Memory B cell (primary cell): ENCODE results near the gene PTGES.
"Not testable (repeated sequence)": the region's sequence is repeated elsewhere in the genome, so short reads cannot be mapped to it uniquely, and the experiment has no call there.

ENCODE experiments used
- ATAC-seq: fragments of 150-1000 bp; cut with Tn5 transposase; 2 replicates; pipeline ENCODE4 v1.10.0; 2021; ENCODE audit warnings: low read depth, mild to moderate bottlenecking, moderate library complexity
- DNase-seq, 2 donors: peaks; one replicate each; pipeline ENCODE4 v3.0.0; 2022; ENCODE audit warnings: low spot score in 2 of 2
- H3K27ac Mint-ChIP-seq: one replicate; pipeline ENCODE4 v1.8.0; 2022; ENCODE audit warnings: mild to moderate bottlenecking, moderate library complexity, mixed read lengths
- H3K27me3 Mint-ChIP-seq: one replicate; pipeline ENCODE4 v1.8.0; 2022; ENCODE audit warnings: mixed read lengths
- H3K36me3 Mint-ChIP-seq: one replicate; pipeline ENCODE4 v1.8.0; 2022; ENCODE audit warnings: mild to moderate bottlenecking, mixed read lengths
- H3K4me1 Mint-ChIP-seq: one replicate; pipeline ENCODE4 v1.8.0; 2022; ENCODE audit warnings: mixed read lengths
- H3K4me3 Mint-ChIP-seq: one replicate; pipeline ENCODE4 v1.8.0; 2022; ENCODE audit warnings: mild to moderate bottlenecking, moderate library complexity, mixed read lengths
- H3K9me3 Mint-ChIP-seq: one replicate; pipeline ENCODE4 v1.8.0; 2022; ENCODE audit warnings: mixed read lengths

PTGES gene, protein sequence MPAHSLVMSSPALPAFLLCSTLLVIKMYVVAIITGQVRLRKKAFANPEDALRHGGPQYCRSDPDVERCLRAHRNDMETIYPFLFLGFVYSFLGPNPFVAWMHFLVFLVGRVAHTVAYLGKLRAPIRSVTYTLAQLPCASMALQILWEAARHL

DNA sequence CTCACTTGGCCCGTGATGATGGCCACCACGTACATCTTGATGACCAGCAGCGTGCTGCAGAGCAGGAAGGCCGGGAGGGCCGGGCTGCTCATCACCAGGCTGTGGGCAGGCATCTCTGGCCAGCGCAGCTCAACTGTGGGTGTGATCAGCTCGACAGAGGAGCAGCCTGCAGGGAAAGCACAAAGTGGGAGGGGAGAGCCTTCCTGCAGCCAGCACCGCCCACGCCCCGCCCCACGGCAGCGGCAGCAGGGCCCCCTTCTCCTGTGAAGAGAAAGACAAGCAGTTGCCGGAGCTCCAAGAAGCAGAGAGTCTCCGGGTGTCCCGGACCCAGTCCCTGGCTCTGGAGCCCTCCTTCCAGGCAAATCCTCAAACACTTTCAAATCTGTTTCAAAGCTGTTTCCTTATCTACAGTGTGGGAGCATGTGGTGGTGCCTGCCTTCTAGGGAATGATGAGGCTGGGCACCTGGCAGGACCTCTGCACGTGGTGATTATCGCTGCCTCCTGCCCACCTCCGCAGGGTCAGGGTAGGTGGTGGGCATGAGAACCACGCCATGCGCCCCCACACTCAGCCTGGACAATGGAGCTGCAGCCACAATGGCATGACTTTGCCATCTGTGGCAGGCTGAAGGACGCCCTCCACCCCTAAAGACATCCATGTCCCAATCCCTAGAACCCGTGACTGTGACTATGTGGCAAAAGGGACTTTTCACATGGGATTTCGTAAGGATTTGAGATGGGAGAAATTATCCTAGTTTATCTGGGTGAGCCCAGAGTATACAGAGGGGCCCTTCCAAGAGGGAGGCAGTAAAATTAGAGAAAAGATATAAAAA lies at the start of gene PTGES:
TSS of gene PTGES (minus strand) at position 143 of the 830 bp plus-strand sequence. CDS start at position 113, 30 bp downstream.
- DNase-seq (no peak), ATAC-seq (peak; percentile 63)
- H3K4me3 Mint-ChIP-seq = no peak within 1 kb of the TSS
- peaks cover 2% of the 10 kb centered on the region for H3K36me3 Mint-ChIP-seq
- no peak within 1 kb of the TSS for H3K27ac Mint-ChIP-seq
- H3K27me3 Mint-ChIP-seq = peaks cover 7% of the 10 kb centered on the region
- no peaks in the 10 kb centered on the region for H3K9me3 Mint-ChIP-seq
- H3K4me1 Mint-ChIP-seq = peaks cover 11% of the 10 kb centered on the region

DNA sequence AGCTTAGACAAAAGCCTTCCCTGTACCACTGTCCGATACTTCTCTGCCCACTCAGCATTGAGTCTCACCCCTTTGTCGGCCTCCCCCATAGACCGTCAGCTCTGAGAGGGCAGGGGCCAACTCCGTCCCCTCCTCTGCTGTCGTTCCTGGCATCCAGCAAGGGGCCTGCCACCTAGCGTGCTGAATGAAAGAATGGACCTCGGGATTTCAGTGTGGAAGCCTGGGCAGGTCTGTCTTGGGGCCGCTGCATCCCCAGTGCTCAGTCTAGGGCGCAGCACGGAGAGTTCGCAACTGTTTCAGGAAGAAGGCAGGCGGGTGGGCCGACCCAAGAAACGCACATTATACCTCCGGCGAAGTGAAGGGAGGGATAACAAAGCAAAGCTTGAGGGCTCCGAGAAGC lies 48.7 kb upstream of the PTGES start:
- no peaks in the 10 kb centered on the region for H3K36me3 Mint-ChIP-seq
- peaks cover 5% of the 10 kb centered on the region for H3K4me1 Mint-ChIP-seq
- ATAC-seq (no peak), DNase-seq (no peak)
- no peak overlapping the region for H3K27ac Mint-ChIP-seq
- no peaks in the 10 kb centered on the region for H3K9me3 Mint-ChIP-seq
- no peaks in the 10 kb centered on the region for H3K27me3 Mint-ChIP-seq
- H3K4me3 Mint-ChIP-seq = peak overlapping the region; percentile 66

DNA sequence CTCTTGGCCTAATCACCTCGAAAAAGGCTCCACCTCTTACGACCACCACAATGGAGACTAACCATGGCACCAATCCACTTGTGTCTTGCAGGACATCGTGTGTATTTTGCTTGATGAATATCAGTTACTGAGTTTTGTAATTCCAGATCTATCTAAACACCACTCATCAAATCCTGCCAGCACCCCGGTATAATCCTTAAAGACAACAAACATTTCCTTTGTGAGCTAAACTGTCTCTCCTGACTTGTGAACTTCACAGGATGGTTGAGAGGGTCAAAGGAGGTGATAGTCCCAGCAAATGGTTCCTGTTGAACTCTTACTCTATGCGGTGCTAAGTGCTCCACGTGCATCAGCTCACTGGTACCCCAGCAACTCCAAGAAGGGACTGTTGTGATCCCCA lies 46.1 kb upstream of the PTGES start:
- no peak overlapping the region for H3K27ac Mint-ChIP-seq

DNA sequence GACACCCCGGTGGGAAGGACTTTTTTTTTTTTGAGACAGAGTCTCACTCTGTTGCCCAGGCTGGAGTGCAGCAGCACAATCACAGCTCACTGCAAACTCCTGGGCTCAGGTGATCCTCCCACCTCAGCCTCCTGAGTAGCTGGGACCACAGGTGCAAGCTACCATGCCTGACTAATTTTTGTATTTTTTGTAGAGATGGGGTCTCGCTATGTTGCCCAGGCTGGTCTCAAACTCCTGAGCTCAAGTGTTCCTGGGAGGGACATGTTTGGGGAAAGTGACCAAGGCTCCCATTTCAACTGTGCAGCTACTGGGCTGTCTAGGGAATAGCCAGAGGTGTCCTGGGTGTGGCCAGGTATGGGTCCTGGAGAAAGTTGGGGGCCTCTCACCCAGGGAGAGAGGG lies 43.2 kb upstream of the PTGES start:
- ATAC-seq, H3K4me3 Mint-ChIP-seq, DNase-seq, H3K36me3 Mint-ChIP-seq, H3K4me1 Mint-ChIP-seq, H3K9me3 Mint-ChIP-seq, H3K27ac Mint-ChIP-seq, H3K27me3 Mint-ChIP-seq: not testable (repeated sequence)

More for the DNA sequence above, 46.1 kb upstream of the PTGES start:
- Mint-ChIP-seq H3K36me3 (no peaks in the 10 kb centered on the region), H3K4me3 (no peak overlapping the region), H3K4me1 (no peaks in the 10 kb centered on the region), H3K9me3 (no peaks in the 10 kb centered on the region), H3K27me3 (peaks cover 8% of the 10 kb centered on the region)
- DNase-seq (no peak), ATAC-seq (no peak)

DNA sequence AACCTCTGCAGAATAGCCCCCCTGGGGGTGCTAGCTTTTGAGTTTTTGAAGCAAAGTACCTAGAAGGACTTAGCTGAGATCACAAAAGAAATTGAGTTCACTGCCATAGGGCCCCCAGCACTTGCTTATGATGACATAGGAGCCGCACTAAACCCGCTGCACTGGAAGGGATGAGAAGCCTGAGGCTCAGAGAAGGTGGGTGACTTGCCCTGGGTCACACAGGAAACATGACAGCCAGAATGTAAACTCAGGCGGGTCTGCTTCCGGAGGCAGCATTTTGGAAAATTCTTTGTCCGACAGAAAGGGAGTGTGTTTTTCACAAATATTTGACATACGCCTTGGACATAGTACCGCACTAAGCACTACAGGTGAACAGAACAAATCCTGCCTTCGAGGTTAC lies 41.7 kb upstream of the PTGES start:
- H3K4me1 Mint-ChIP-seq = peaks cover 2% of the 10 kb centered on the region
- no peak overlapping the region for H3K4me3 Mint-ChIP-seq
- no peak overlapping the region for H3K27ac Mint-ChIP-seq
- no peaks in the 10 kb centered on the region for H3K9me3 Mint-ChIP-seq
- ATAC-seq = no peak
- no peaks in the 10 kb centered on the region for H3K36me3 Mint-ChIP-seq
- no peak for DNase-seq
- H3K27me3 Mint-ChIP-seq = peaks cover 10% of the 10 kb centered on the region

DNA sequence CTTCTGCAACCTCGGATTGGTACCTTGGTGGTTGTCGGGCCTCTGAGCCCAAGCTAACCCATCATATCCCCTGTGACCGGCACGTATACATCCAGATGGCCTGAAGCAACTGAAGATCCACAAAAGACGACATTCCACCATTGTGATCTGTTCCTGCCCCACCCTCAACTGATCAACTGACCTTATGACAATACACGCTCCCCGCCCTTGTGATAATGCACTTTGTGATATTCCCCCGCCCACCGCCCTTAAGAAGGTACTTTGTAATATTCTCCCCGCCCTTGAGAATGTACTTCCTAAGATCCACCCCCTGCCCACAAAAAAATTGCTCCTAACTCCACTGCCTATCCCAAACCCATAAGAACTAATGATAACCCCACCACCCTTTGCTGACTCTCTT lies 33.6 kb upstream of the PTGES start:
- Mint-ChIP-seq H3K9me3 (no peaks in the 10 kb centered on the region), H3K4me1 (peaks cover 6% of the 10 kb centered on the region), H3K27me3 (peaks cover 14% of the 10 kb centered on the region), H3K4me3 (no peak overlapping the region), H3K27ac (no peak overlapping the region), H3K36me3 (no peaks in the 10 kb centered on the region)
- ATAC-seq = no peak
- no peak for DNase-seq

DNA sequence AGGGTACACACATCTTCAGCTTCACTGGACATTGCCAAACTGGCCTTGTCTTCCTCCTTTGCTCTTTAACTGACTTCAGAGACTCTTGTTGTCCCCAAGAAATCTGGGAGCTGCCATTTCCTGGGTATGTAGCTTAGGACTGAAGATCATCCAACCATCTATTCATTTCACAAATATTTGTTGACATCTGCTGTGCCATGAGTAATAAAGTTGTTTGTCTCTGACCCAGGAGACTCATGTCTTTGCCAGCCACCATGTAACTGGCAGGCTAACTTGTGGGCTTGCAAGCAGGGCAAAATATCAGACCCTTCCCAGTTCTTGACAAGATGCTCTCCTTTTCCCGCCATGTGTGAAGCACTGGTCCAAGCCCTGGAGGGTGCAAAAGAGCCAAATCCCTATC lies 33.0 kb upstream of the PTGES start:
- no peak overlapping the region for H3K27ac Mint-ChIP-seq
- no peaks in the 10 kb centered on the region for H3K9me3 Mint-ChIP-seq
- no peaks in the 10 kb centered on the region for H3K36me3 Mint-ChIP-seq

DNA sequence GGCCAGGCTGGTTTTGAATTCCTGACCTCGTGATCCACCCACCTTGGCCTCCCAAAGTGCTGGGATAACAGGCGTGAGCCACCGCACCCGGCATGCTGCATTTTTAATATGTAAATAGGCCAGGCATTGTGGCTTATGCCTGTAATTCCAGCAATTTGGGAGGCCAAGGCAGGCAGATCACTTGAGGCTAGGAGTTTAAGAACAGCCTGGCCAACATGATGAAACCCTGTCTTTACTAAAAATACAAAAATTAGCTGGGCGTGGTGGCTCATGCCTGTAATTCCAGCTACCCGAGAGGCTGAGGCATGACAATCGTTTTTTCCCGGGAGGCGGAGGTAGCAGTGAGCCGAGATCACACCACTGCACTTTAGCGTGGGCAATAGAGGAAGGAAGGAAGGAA lies 32.1 kb upstream of the PTGES start:
- H3K4me3 Mint-ChIP-seq, DNase-seq, ATAC-seq, H3K27ac Mint-ChIP-seq, H3K9me3 Mint-ChIP-seq, H3K36me3 Mint-ChIP-seq, H3K4me1 Mint-ChIP-seq: not testable (repeated sequence)
- peaks cover 12% of the 10 kb centered on the region for H3K27me3 Mint-ChIP-seq

More for the DNA sequence above, 33.0 kb upstream of the PTGES start:
- ATAC-seq = no peak
- Mint-ChIP-seq H3K27me3 (peaks cover 14% of the 10 kb centered on the region), H3K4me1 (peaks cover 6% of the 10 kb centered on the region), H3K4me3 (no peak overlapping the region)
- DNase-seq = no peak

DNA sequence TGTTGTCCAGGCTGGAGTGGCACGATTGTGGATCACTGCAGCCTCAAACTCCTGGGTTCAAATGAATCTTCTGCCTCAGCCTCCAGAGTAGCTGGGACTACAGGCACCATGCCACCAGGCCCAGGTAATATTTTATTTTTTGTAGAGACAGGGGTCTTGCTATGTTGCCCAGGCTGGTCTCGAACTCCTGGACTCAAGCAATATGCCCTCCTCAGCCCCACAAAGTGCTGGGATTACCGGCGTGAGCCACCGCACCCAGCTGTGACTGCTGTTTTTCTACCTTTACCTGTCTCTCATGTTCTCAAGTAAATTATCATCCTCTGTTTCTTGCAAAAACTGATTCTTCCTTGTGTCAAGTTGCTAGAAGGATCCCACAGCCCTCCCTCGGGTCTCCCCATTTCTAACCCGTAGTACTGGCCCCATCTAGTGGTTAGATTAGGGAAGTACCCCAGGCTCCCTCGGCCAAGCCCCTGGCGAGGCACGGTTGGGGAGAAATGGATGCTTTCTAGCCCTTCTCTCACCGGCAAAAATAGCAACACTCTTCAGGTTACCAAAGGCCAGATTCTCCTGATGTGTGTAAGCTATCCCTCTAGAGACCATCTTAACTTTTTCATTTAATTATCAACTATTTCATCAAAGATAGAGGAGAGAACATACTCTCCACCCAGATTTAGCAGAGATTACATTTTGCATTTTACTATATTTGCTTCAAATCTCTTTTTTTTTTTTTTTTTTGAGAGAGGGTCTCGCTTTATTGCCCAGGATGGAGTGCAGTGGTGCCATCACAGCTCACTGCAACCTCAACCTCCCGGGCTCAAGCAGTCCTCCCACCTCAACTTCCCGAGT lies 30.9 kb upstream of the PTGES start:
- Mint-ChIP-seq H3K36me3 (no peaks in the 10 kb centered on the region), H3K27me3 (peaks cover 11% of the 10 kb centered on the region), H3K4me3 (no peak overlapping the region), H3K9me3 (no peaks in the 10 kb centered on the region), H3K27ac (no peak overlapping the region), H3K4me1 (peaks cover 4% of the 10 kb centered on the region)
- DNase-seq = peak; percentile 77
- peak; percentile 99 for ATAC-seq

DNA sequence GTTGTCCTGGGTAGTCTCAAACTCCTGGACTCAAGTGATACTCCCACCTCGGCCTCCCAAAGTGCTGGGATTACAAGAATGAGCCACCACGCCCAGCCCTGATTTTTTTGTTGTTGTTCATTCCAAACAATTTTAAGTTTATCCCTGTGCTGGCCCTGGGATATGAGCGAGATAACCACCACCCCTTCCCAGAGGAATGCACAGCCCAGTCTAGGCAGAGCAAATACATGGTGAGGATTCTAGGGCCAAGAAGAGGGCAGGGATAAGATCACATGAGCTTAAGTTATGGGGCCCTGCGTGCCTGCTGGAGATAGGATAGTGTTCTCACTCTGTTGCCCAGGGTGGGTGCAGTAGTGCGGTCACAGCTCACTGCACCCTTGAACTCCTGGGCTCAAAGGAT lies 29.1 kb upstream of the PTGES start:
- H3K27ac Mint-ChIP-seq = no peak overlapping the region
- ATAC-seq (no peak), DNase-seq (no peak)
- no peaks in the 10 kb centered on the region for H3K9me3 Mint-ChIP-seq
- H3K4me3 Mint-ChIP-seq = no peak overlapping the region
- peaks cover 15% of the 10 kb centered on the region for H3K27me3 Mint-ChIP-seq
- peaks cover 4% of the 10 kb centered on the region for H3K4me1 Mint-ChIP-seq
- H3K36me3 Mint-ChIP-seq = no peaks in the 10 kb centered on the region

DNA sequence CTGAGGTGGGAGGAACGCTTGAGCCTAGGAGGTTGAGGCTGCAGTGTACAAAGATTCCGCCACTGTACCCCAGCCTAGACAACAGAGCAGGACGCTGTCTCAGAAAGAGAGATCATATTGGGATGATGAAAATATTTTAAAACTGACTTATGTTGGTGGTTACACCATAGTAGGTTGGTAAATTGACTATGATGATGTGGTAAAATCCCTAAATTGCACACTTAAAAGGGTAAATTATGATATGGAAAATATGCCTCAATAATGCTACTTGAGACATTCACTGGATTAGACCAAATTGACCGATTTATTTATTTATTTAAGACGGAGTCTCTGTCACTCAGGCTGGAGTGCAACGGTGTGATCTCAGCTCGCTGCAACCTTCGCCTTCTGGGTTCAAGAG lies 28.3 kb upstream of the PTGES start:
- no peak overlapping the region for H3K27ac Mint-ChIP-seq
- no peak overlapping the region for H3K4me3 Mint-ChIP-seq
- H3K27me3 Mint-ChIP-seq = peaks cover 11% of the 10 kb centered on the region
- no peaks in the 10 kb centered on the region for H3K36me3 Mint-ChIP-seq
- no peak for DNase-seq
- H3K9me3 Mint-ChIP-seq = no peaks in the 10 kb centered on the region
- ATAC-seq = no peak
- H3K4me1 Mint-ChIP-seq = peaks cover 4% of the 10 kb centered on the region

DNA sequence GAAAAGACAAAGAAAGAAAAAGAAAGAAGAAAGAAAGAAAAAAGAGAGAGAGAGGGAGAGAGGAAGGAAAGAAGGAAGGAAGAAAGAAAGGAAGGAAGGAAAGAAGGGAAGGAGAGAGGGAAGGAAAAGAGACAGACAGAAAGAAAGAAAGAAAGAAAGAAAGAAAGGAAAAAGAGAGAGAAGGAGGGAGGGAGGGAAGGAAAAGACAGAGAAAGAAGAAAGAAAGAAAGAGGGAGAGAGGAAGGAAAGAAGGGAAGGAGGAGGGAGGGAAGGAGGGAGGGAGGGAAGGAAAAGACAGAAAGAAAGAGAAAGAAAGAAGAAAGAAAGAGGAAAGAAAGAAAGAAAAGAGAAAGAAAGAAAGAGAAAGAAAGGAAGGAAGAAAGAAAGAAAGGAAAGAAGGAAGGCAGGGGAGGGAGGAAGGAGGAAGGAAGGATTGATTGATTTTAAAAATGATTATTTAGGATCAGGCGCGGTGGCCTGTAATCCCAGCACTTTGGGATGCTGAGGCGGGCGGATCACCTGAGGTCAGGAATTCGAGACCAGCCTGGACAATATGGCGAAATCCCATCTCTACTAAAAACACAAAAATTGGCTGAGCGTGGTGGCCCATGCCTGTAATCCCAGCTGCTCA lies 26.8 kb upstream of the PTGES start:
- Mint-ChIP-seq H3K27ac (no peak overlapping the region), H3K36me3 (no peaks in the 10 kb centered on the region), H3K27me3 (peaks cover 11% of the 10 kb centered on the region), H3K4me3 (no peak overlapping the region), H3K4me1 (peaks cover 4% of the 10 kb centered on the region), H3K9me3 (no peaks in the 10 kb centered on the region)
- ATAC-seq = no peak
- no peak for DNase-seq

DNA sequence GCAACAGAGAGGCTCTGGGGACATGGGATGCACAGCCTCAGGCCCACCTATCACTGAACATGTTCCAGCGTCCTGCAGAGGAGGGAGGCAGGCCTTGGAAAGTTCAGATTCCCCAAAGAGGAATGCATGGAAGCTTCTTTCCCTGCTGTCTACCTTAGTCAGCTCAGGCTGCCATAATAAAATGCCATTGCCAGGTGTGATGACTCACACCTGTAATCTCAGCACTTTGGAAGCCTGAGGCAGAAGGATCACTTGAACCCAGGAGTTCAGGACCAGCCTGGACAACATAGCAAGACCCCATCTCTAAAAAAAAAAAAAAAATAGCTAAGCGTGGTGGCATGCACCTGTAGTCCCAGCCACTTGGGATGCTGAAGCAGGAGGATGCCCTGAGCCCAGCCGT lies 25.6 kb upstream of the PTGES start:
- DNase-seq = no peak
- Mint-ChIP-seq H3K9me3 (no peaks in the 10 kb centered on the region), H3K27ac (no peak overlapping the region), H3K4me1 (no peaks in the 10 kb centered on the region), H3K27me3 (peaks cover 11% of the 10 kb centered on the region), H3K4me3 (no peak overlapping the region), H3K36me3 (no peaks in the 10 kb centered on the region)
- ATAC-seq = no peak

DNA sequence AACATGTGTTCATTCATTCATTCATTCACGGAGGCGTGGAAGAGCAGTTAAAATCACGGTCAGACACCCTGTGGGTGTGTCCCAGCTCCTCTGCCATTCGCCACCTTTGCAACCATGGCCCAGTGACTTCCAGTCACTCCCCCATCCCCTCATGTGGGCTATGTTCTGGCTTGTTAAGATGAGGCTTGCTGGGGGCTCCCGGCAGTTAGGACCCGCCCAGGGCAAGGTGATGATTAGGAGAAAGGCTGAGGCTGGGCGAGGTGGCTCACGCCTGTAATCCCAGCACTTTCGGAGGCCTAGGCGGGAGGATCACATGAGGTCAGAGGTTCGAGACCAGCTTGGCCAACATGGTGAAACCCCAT lies 24.9 kb upstream of the PTGES start:
- ATAC-seq (no peak), DNase-seq (no peak)
- no peaks in the 10 kb centered on the region for H3K4me1 Mint-ChIP-seq
- H3K4me3 Mint-ChIP-seq = no peak overlapping the region
- H3K27me3 Mint-ChIP-seq = peaks cover 14% of the 10 kb centered on the region
- H3K27ac Mint-ChIP-seq = no peak overlapping the region
- H3K36me3 Mint-ChIP-seq = no peaks in the 10 kb centered on the region
- no peaks in the 10 kb centered on the region for H3K9me3 Mint-ChIP-seq
